Putamen (tissue), 1 donor: ENCODE data around the gene MRPL52.
"Not testable (repeated sequence)": the region's sequence is repeated elsewhere in the genome, so short reads cannot be mapped to it uniquely, and the experiment has no call there.

ENCODE experiments used
- DNase-seq: peaks from one replicate; pipeline ENCODE4 v3.0.0-alpha.2; 2016; ENCODE audit warnings: low spot score

MRPL52 gene

DNA sequence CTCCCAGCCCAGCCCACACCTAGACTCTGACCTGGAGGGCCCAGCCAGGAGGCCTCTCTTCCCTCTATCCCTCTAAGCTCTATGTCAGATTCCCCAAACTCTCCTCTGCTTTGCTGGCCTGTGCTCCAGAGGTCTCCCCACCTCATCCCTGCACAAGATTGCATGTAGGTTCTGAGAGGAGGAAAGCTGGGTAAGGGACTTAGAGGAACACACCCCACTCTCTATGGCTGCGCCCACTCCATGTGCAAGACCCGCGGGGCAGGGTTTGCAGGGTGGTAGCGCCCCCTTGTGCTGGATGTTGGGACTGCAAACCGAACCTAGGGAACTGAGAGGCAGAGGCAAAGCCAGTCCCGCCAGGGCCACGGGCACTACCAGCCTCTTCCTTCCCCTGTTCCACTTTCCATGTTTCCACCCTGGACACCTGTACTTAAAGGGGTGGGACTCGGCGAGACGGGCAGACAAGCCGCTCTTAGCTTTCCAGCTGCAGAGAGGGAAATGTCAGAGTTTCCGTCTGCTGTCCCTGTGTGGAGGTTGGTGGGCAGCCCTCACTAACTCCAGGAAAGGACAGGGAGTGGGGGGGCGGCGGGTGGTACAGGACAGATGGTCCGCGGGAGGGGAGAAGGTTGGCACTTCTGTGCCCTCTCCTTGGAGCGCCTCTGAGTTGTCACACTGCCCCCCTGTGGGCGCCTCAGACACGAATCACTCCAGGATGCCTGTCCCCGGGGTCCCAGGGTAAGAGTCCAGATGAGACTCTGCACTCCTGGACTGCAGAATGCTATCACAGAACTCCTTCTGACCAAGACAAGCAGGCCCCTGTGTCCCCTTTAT, 23.5 kb downstream of the MRPL52 start:
- peak; percentile 74 for DNase-seq

DNA sequence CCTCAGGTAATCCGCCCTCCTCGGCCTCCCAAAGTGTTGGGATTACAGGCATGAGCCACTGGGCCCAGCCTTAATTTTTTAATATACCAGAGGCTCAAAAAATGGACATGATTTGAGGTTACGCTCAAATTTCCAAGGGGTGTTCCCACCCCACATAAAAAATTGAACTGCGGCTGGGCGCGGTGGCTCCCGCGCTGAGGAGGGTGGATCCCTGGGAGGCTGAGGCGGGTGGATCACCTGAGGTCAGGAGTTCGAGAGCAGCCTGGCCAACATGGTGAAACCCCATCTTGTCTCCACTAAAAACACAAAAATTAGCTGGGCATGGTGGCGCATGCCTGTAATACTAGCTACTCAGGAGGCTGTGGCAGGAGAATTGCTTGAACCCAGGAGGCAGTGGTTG, 24.6 kb downstream of the MRPL52 start:
- DNase-seq, result not testable (repeated sequence)

DNA sequence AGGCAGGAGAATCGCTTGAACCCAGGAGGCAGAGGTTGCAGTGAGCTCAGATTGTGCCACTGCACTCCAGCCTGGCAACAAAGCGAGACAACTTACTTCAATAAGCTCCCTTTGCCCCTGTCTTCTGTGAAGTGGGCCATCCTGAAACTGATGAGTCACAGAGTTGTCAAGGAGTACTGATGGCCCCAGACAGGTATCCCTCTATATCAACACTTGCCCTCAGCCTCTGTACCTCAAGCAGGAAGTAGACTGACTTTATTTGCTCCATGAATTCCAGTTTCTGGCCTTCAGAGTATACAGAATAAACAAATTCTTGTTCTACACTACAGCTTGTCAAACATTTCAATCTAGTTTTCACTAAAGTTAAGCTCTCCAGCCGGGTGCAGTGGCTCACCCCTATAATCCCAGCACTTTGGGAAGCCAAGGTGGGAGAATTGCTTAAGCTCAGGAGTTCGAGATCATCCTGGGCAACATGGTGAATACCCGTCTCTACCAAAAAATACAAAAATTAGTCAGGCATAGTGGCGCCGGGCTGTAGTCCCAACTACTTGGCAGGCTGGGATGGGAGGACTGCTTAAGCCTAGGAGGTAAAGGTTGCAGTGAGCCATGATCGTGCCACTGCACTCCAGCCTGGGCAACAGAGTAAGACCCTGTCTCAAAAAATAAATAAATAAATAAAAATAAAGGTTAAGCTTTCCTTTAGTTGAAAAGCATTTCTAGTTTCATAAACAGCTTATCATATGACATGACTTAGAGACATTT, 25.5 kb downstream of the MRPL52 start:
- no peak for DNase-seq

DNA sequence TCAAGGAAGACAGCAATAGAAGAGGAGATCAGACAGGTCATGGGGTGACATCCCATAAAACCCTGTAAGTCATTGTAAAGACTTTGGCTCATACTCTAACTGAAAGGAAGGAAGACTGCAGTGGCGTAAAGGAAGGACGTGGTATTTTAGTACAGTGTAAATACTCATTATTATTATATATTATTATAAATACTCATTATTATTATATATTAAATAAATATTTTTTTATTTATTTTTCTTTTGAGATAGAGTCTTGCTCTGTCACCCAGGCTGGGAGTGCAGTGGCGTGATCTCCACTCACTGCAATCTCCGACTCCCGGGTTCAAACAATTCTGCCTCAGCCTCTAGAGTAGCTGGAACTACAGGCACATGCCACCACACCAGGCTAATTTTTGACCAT, 26.7 kb downstream of the MRPL52 start:
- no peak for DNase-seq

DNA sequence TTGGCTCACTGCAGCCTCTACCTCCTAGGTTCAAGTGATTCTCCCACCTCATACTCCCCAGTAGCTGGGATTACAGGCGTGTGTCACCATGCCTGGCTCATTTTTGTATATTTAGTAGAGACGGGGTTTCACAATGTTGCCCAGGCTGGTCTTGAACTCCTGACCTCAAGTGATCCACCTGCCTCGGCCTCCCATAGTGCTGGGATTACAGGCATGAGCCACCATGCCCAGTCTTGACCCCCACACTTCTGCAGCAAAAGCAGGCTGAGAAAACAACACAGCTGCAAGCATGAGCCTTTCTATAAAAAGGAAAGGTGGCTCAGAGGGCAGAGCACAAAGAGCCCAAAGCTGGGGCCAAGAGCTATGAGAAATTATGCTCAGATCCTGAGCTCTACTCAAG, 30.7 kb downstream of the MRPL52 start:
- DNase-seq, result not testable (repeated sequence)

DNA sequence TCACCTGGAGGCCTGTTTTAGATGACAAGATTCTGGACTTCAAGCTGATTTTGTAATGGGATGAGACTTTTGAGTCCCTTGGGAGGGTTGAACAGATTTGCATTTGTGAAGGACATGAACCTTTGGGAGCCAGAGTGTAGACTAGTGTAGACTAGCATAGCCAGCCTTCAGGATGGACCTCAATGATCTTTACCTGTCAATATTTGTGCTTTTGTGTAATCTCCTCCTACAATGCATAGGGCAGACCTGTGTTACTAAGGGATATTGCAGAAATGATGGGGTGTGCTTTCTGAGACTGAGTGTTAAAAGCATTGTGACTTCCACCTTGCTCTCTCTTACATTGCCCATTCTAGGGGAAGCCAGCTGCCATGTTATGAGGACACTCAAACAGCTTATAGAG, 32.0 kb downstream of the MRPL52 start:
- no peak for DNase-seq

DNA sequence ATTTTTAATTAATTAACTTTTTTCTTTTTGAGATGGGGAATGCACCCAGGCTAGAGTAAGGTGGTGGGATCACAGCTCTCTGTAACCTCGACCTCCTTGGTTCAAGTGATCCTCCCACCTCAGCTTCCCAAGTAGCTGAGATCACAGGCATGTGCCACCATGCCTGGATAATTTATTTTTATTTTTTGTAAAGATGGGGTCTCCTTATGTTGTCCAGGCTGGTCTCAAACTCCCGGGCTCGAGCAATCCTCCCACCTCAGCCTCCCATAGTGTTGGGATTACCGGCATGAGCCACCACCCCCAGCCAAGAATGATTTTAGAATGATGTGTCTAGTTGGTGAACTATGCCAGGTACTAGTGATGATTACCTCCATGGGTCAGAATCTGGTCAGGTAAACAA, 35.3 kb downstream of the MRPL52 start:
- DNase-seq, result no peak

DNA sequence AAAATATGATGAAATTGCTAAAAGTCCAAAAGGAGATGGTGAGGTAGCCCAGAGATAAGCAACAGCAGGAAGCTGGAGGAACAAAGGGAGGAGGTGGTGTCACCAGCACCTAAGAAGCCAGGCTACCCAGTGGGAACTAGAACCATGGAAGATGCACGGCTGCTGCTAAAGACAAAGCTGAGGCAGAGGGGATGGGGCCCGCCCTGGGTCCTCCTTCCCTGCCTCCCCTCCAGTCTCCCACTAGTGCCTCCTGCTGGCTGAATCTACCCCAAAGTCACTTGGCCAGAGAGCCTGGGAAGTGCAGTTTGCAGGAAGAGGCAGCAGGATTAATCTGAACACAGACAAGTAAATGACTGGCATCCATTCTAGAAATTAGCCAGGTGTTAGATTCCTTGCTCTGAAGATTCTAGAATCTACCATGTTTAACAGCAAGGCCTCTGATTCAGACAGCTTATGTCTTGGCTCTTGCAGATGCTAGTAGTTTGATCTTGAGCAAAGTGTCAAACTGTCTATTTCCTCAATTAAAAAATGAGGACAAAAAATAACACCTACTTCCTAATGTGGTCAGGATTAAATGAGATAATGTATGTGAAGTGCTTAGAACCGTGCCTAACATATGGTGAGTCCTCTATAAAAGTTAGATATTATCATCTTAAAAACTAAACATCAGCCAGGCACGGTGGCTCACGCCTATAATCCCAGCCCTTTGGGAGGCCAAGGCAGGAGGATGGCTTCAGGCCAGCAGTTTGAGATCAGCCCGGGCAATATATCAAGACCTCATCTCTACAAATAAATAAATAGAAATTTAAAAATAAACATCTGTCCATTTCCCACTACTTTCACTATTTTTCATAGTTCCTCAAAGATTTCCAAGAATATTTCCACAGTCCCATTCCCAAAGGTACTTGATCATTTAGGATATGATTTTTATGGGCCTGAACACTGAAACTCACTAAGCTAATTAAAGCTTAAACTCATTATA, 36.0 kb downstream of the MRPL52 start:
- DNase-seq, result no peak

DNA sequence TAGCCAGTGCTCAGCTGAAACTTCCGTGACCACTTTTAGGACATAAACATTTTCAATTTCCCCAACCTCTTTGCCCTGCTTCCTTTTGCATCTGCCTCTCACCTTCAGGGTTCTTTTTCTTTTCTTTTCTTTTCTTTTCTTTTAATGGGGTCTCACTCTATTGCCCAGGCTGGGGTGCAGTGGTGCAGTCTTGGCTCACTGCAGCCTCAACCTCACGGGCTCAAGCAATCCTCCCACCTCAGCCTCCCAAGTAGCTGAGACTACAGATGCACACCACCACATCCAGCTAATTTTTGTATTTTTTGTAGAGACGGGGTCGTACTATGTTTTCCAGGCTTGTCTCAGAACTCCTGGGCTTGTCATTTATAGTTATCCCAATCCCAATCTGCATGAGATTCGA, 37.2 kb downstream of the MRPL52 start:
- DNase-seq, result no peak

DNA sequence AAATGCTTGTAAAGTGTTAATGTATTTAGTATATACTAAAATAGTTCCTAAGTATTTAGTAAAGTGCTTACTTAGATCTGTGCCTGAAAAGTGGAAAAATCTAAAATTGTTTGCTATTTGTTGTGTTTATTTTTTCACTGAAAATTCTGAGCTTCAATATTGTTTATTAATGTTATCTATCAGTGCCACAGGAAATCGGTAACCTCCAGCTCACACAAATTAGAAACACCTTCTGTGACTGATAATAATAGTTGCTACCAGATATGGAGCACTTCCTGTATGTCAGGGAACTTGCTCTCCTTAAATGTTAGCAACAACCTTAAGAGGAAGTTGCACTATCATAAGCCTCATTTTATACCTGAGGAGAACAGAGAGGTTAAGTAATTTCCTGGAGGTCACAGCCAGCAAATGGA, 41.1 kb downstream of the MRPL52 start:
- no peak for DNase-seq

DNA sequence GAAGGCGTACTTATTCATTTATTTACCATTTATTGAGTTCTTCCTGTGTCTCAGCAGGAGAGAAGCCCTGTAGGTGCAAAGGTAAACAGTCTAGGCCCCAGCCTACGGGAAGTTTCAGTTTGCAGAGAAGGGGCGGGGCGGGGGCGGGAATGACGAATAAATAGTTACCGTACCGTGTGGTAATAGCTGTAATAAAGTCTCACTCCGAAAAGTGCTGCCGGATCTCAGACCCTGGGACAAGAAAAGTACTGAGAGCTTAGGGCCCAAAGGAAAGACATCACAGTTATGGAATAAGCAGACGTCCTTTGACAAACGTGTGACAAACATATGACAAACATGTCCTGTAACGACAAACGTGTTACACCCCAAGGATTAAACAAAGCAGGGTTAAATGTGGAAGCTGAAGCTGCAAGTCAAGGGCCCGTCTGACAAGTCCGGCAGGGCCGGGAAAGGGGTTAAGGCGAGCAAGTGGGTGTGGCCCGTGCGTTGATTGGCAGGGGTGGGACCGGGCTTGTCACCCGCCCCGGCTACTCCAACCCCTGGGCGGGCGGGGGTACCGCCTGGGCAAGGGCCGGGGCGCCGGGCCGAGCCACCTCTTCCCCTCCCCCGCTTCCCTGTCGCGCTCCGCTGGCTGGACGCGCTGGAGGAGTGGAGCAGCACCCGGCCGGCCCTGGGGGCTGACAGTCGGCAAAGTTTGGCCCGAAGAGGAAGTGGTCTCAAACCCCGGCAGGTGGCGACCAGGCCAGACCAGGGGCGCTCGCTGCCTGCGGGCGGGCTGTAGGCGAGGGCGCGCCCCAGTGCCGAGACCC, 41.7 kb downstream of the MRPL52 start, which contains the start of gene LRP10:
Gene LRP10, plus strand, starts transcription at position 517 of the 809 bp plus-strand sequence. CDS start 564 bp downstream, outside the sequence.
- peak; percentile 89 for DNase-seq

DNA sequence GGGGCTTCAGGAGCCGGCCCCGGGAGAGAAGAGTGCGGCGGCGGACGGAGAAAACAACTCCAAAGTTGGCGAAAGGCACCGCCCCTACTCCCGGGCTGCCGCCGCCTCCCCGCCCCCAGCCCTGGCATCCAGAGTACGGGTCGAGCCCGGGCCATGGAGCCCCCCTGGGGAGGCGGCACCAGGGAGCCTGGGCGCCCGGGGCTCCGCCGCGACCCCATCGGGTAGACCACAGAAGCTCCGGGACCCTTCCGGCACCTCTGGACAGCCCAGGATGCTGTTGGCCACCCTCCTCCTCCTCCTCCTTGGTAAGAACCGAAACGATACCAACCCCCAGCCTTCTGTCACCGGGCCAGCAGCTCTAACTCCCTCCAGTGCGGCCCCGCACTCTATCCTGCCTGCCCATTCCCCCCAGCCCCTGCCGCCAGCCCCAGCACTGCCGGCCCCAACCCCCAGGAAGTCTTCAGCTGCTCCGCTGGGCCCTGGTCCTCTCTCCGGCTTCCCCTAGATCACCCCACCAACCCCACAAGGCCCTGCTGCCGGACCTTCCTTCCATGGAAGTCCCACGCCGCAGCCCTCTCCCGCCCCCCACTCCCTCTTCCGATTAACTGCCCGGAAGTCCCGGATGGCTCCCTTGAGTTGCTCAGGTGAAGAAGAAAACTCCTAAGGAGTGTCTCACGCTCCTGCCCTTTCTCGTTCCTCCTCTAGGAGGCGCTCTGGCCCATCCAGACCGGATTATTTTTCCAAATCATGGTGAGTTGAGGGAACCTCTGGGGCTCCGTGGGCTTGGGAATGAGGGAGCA, 42.5 kb downstream of the MRPL52 start:
- peak; percentile 72 for DNase-seq

DNA sequence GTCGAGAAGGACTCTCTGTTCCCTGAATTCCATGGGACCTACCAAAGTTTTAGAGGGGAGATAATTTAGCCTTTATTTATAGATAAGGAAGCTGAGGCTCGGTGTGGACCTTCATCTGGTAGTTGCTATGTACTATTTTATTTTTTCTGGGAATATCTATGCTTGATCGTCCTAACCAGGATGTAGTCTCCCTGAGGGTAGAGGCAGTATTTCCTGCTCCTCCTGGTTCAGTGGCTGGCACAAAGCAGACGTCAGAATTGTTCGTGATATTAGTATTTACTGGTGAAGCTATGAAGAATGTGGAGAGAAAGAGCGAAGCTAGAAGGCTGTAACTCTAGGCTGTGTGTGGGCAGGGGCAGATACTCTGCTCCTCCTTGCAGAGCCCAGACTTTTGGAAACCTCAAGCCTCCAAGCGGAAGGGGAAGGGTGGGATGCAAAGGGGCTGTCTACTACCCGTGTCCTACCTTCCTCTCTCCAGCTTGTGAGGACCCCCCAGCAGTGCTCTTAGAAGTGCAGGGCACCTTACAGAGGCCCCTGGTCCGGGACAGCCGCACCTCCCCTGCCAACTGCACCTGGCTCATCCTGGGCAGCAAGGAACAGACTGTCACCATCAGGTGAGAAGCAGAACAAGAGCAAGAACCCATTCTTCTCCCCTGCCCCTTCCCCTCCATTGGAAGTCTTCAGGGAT, 43.3 kb downstream of the MRPL52 start:
- no peak for DNase-seq

DNA sequence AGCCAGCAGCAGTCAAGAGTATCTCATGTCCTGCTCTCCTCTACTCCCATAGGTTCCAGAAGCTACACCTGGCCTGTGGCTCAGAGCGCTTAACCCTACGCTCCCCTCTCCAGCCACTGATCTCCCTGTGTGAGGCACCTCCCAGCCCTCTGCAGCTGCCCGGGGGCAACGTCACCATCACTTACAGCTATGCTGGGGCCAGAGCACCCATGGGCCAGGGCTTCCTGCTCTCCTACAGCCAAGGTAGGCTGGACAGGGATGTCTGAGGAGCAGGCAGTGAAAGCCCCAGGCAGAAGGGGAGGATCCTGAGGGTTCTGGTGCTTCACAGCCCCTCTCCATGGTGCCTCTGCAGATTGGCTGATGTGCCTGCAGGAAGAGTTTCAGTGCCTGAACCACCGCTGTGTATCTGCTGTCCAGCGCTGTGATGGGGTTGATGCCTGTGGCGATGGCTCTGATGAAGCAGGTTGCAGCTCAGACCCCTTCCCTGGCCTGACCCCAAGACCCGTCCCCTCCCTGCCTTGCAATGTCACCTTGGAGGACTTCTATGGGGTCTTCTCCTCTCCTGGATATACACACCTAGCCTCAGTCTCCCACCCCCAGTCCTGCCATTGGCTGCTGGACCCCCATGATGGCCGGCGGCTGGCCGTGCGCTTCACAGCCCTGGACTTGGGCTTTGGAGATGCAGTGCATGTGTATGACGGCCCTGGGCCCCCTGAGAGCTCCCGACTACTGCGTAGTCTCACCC, 45.5 kb downstream of the MRPL52 start:
- DNase-seq, result no peak

DNA sequence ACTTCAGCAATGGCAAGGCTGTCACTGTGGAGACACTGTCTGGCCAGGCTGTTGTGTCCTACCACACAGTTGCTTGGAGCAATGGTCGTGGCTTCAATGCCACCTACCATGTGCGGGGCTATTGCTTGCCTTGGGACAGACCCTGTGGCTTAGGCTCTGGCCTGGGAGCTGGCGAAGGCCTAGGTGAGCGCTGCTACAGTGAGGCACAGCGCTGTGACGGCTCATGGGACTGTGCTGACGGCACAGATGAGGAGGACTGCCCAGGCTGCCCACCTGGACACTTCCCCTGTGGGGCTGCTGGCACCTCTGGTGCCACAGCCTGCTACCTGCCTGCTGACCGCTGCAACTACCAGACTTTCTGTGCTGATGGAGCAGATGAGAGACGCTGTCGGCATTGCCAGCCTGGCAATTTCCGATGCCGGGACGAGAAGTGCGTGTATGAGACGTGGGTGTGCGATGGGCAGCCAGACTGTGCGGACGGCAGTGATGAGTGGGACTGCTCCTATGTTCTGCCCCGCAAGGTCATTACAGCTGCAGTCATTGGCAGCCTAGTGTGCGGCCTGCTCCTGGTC, 46.1 kb downstream of the MRPL52 start:
- DNase-seq, result no peak

DNA sequence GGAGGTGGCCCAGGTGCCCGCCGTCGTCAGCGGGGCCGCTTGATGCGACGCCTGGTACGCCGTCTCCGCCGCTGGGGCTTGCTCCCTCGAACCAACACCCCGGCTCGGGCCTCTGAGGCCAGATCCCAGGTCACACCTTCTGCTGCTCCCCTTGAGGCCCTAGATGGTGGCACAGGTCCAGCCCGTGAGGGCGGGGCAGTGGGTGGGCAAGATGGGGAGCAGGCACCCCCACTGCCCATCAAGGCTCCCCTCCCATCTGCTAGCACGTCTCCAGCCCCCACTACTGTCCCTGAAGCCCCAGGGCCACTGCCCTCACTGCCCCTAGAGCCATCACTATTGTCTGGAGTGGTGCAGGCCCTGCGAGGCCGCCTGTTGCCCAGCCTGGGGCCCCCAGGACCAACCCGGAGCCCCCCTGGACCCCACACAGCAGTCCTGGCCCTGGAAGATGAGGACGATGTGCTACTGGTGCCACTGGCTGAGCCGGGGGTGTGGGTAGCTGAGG, 47.4 kb downstream of the MRPL52 start:
- no peak for DNase-seq

DNA sequence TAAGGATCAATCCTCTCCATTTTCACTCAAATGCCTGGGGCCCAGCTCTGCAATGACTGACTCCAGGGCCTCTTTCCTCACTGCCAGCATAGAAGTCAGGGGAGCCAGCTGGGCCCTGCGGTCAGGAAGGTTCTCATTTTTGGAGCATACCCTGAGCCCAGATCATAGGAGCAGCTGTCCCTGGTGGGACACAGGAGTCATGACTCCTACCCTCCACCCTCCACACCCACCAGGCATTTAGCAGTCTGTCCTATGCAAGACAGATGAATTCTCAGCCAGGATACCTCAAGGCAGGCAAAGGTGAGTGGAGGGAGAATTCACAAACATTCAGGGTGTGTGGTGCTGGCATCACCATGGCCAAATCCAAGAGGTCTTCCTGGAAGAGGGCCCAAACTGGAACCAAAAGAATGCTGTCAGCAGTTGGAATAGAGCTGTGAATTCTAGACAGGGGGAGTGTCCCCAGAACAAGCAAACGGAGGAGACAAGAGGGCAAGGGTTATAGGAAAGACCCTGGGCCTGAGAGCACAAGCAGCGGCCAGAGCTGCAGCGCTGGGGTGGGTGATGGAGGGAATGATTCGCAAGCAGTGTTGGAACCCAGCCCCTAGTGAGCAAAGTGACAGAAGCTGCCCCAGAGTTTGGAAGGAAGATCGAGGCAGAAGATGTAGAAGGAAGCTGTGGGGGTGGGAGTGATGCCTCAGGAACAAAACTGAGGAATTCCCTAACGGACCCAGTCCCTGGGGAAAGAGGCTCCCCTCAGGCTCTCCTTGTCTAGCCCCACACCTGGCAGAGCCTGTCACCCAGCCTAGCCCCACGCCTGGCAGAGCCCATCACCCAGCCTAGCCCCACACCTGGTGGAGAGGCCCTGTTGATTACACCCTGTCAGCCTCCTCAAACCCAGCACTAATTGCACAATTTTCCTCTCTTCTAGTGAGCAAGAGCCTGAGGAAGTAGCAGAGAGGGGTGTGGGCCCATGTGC, 48.9 kb downstream of the MRPL52 start:
- no peak for DNase-seq
